ES-I3 (cell line): ENCODE results near the gene MAPKAPK3.

ENCODE experiments used
- H3K36me3 ChIP-seq: 2 replicates; pipeline ENCODE4 v1.6.1; 2013; ENCODE audit warnings: mild to moderate bottlenecking, low read length, control low read depth, moderate library complexity; ENCODE audit not compliant: insufficient read depth
- H3K4me1 ChIP-seq: 2 replicates; pipeline ENCODE4 v1.6.1; 2013; ENCODE audit warnings: mild to moderate bottlenecking, control low read depth, low read length; ENCODE audit not compliant: insufficient read depth
- H3K9ac ChIP-seq: 2 replicates; pipeline ENCODE4 v1.6.1; 2013; ENCODE audit warnings: low read depth, mild to moderate bottlenecking, low read length, moderate library complexity
- H3K9me3 ChIP-seq: 2 replicates; pipeline ENCODE4 v1.6.1; 2013; ENCODE audit warnings: mild to moderate bottlenecking, low read length, moderate library complexity; ENCODE audit not compliant: control insufficient read depth, insufficient read depth

The MAPKAPK3 gene

DNA sequence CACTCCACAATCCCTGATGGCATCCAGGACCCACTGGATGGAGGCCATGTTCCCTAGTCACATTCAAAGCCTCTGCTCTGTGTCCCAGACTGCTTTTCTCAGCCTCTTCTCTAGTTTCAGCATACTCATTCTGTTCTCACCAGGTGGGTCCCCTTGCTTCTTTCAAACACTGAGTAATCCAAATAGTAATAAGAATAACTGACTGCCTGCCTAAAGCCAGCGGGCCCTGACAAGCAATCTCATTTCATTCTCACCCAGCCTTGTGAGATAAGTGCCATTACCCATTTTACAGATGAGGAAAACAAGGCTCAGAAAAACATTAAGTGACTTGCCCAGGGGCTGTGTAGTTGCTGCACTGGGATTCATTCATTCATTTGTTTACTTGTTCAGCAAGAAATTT lies 25.4 kb downstream of the MAPKAPK3 start:
- Histone ChIP-seq H3K9me3 (no peaks in the 10 kb centered on the region), H3K9ac (no peak overlapping the region), H3K4me1 (no peaks in the 10 kb centered on the region; the same call in 1 of the 2 replicates), H3K36me3 (peaks cover 8% of the 10 kb centered on the region)

DNA sequence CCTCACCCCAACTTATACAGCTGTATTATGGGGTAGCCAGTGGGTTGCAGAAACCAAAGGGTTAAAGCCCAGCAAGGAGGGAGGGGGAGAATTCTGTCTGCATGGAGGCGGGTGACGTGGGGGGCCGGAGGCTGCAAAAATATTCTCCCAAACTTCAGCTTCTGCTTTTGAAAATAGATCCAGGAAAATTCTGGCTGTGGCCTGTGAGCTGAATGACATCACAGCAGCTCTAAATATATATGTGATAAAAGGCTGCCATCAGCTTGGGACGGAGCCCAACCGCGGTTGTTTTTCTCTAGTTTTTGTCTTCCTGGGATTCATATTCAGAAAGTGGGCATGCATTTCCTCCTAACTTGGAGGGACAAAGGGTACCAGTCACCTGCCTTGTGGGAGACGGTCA lies 27.6 kb downstream of the MAPKAPK3 start:
- Histone ChIP-seq H3K36me3 (peaks cover 8% of the 10 kb centered on the region), H3K4me1 (peaks cover under 1% of the 10 kb centered on the region; the same call in 1 of the 2 replicates), H3K9me3 (no peaks in the 10 kb centered on the region), H3K9ac (no peak overlapping the region)

DNA sequence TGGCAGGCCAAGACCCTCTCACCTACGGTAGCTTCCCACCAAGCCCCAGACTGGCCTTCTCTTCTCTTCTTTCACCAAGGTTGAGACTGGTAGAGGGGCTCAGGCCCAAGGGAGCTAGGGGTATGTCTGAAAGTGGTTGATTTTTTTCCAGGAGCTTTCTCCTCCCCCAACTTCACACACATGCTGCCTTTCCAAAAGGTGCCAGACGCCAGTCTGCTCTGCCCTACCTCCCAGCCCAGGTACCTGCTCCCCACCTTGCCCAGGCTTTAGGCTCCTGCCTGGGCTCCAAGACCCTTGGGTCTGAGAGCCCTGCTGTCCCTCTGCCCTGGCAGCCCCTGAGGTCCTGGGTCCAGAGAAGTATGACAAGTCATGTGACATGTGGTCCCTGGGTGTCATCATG lies 28.4 kb downstream of the MAPKAPK3 start:
- H3K9ac ChIP-seq: no peak overlapping the region

DNA sequence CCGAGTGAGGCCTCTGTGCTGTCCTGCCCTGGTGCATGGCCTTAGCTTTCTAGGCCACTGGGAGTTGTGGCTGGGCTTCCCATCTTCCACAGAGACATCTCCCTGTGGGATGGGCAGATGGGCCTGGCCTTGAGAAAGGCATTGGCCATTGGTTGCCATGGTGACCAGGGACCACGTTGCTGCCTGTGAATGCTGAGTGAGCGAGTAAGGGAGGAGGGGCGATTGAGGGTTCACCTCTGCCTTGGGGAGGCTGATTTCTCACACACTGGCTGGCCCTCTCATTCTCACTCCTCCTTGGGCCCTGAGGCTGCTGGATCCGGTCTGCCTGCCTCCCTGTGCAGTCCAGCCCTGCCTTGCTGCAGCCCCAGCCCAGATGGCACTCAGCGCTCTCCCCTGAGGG lies 31.4 kb downstream of the MAPKAPK3 start:
- Histone ChIP-seq H3K36me3 (peaks cover 4% of the 10 kb centered on the region; the same call in 1 of the 2 replicates), H3K9ac (no peak overlapping the region)

More for the DNA sequence above, 28.4 kb downstream of the MAPKAPK3 start:
- Histone ChIP-seq H3K9me3 (no peaks in the 10 kb centered on the region), H3K36me3 (peaks cover 8% of the 10 kb centered on the region), H3K4me1 (peaks cover 4% of the 10 kb centered on the region; the same call in 1 of the 2 replicates)

DNA sequence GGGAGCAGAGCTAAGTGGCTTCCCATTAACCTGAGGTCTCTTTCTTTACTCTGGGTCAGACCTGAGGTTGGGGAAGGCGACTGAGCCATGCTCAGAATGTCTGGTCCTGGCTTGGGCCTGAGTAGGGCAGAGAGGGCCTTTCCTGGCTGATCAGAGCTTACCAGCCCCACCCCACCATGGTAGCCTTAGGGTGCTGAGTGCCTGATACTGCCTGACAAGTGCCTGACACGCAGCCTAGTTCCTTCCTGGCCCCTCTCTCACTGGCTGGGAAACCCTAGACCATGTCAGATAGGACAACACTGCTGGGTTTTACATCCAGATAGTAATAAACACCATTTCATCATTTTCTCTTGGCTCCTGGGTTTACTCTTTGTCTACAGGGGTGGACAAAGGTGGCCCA lies 32.0 kb downstream of the MAPKAPK3 start:
- no peak overlapping the region for H3K9ac ChIP-seq
- peaks cover 15% of the 10 kb centered on the region for H3K4me1 ChIP-seq
- H3K36me3 ChIP-seq: peaks cover 4% of the 10 kb centered on the region; the same call in 1 of the 2 replicates

More for the DNA sequence above, 31.4 kb downstream of the MAPKAPK3 start:
- Histone ChIP-seq H3K4me1 (peaks cover 15% of the 10 kb centered on the region), H3K9me3 (no peaks in the 10 kb centered on the region)

DNA sequence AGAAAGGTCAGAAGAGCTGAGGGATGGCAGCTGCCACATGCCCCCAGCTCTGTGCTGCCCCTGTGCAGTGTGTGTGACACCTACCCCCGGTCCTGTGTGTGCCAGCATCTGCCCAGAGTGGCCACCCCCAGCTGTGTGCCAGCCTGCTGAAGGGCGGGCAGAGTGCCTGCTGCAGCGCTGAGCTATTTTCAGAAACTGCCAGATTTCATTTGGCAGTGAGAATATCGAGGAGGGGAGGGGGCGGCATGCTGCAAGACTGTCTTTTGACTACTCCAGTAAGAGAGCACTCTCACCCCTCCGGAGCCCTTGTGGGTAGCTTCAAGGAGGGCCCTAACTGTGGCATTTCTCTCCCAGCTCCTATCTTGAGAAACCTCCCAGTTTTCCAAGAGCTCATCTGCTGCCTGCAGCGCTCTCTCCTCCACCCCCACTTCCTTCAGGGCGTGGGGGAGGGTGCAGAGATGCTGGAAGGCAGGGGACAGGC lies 32.5 kb downstream of the MAPKAPK3 start:
- Histone ChIP-seq H3K4me1 (peaks cover 15% of the 10 kb centered on the region), H3K9me3 (no peaks in the 10 kb centered on the region), H3K36me3 (peaks cover 4% of the 10 kb centered on the region; the same call in 1 of the 2 replicates), H3K9ac (no peak overlapping the region)

More for the DNA sequence above, 32.0 kb downstream of the MAPKAPK3 start:
- no peaks in the 10 kb centered on the region for H3K9me3 ChIP-seq

DNA sequence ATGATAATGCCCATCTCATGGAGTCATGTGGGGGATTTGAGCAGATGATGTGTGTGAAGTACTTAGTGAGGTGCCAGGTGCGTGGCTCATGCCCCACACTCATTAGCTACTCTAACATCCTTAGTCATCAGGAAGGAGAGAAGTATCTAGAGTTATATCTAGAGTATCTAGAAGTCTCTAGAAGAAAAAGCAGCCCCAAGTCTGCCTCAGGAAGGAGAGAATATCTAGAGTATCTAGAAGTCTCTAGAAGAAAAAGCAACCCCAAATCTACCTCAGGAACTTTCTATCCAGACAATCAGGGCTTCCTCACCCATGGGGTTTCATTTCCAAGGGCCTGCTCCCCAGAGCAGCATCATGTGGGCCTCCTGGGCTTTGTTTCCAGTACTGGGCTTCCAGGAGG lies 33.1 kb downstream of the MAPKAPK3 start:
- no peak overlapping the region for H3K9ac ChIP-seq
- H3K9me3 ChIP-seq: no peaks in the 10 kb centered on the region
- peaks cover 15% of the 10 kb centered on the region for H3K4me1 ChIP-seq
- H3K36me3 ChIP-seq: peaks cover 4% of the 10 kb centered on the region; the same call in 1 of the 2 replicates

DNA sequence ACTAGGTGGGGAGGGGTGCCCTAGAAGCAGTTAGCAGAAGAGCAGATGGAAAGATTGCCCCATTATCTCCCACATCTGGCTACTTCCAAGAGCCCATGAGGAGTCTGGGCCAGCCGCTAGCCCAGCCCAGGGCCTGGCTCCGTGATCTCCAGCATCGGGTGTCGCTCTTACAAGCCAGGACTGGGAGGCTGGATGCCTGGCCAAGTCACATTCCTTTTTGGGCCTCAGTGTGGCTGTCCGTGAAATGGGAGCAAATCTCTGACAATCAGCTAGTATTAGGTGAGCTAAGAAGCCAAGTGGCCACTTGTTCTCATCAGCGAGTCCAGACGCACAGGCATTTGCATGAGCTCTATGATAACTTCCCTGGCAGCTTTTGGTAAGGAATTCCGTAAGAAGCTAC lies 34.5 kb downstream of the MAPKAPK3 start:
- Histone ChIP-seq H3K36me3 (no peaks in the 10 kb centered on the region), H3K9me3 (no peaks in the 10 kb centered on the region), H3K4me1 (peaks cover 15% of the 10 kb centered on the region), H3K9ac (no peak overlapping the region)

DNA sequence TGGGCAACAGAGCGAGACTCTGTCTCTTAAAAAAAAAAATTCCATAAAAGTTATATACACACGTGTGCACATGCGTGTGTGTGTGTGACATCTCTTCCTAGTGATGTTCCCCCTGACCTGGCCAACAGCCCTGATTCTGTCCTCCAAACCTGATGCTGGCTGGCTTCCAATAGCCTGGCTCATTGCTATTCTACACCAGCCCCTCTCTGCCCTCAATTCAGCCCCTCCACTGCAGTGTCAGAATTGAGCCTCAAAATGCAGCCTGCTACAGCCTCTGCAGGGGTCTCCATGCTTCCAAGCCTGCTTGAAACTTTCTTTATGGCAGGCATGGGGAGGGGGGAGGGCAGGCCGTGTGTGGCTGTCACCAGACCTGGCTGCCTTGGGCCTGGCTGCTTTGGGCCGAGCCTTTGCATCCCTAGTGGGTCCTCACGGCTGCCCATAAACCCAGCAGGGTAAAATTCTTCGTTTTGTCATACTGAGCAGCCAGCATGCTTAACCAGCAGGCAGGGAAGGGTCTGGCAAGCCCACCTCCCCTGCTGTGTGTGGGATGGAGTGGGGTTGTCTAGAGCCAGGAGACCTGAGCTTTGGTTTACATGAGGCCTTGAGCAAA lies 35.1 kb downstream of the MAPKAPK3 start:
- Histone ChIP-seq H3K9me3 (no peaks in the 10 kb centered on the region), H3K36me3 (no peaks in the 10 kb centered on the region), H3K9ac (no peak overlapping the region), H3K4me1 (peaks cover 15% of the 10 kb centered on the region)

DNA sequence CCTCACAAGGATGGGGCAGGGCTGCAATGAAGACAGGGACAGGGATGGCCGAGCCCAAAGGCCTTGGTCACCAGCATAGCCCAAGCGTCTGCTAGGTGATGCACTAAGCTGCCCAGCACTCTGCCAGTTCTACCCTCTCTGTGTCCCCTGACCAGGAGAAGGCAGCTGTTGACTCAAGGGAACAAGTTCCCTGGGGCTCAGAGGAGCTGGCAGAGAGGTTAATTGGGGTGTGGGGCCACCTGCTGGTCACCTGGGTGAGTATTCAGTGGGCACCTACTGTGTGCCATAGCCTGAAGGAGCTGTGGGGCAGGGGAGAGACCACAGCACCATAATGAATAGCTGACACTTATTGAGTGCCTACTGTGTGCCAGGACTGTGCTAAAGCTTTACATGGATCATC lies 35.8 kb downstream of the MAPKAPK3 start:
- H3K4me1 ChIP-seq: peaks cover 15% of the 10 kb centered on the region
- H3K36me3 ChIP-seq: no peaks in the 10 kb centered on the region
- H3K9me3 ChIP-seq: no peaks in the 10 kb centered on the region
- H3K9ac ChIP-seq: no peak overlapping the region

DNA sequence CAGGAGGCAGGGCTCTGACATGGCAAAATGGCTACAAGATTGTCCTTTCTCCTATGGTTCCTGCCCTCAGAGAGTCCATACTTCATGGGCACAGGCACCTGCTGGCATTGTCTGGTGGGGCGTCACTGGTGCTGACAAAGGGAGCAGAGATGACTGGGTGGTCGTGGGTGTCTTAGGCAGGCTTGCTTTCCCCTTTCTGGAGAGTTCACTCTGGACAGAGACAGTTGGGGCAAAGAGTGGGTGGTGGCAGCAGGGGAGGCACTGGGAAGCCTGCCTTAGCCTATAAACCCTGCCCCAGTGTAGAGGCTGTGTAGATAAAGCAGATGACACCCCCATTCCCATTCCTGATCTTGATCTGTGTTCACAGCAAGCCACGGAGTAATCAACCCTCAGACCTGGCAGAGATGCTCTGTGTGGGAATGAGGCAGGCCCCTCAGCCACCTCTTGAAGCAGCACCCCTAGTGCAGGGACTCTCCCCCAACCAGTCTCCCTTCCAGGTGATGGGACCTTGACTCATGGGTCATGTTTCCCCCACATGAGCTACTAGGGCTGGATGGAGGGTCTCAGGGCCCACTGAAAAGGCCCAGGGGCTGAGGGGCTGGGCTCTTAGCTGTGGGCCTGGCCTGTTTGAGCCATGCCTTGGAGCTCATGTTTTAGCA lies 37.1 kb downstream of the MAPKAPK3 start:
- Histone ChIP-seq H3K9me3 (no peaks in the 10 kb centered on the region), H3K4me1 (peaks cover 15% of the 10 kb centered on the region), H3K36me3 (no peaks in the 10 kb centered on the region), H3K9ac (no peak overlapping the region)

DNA sequence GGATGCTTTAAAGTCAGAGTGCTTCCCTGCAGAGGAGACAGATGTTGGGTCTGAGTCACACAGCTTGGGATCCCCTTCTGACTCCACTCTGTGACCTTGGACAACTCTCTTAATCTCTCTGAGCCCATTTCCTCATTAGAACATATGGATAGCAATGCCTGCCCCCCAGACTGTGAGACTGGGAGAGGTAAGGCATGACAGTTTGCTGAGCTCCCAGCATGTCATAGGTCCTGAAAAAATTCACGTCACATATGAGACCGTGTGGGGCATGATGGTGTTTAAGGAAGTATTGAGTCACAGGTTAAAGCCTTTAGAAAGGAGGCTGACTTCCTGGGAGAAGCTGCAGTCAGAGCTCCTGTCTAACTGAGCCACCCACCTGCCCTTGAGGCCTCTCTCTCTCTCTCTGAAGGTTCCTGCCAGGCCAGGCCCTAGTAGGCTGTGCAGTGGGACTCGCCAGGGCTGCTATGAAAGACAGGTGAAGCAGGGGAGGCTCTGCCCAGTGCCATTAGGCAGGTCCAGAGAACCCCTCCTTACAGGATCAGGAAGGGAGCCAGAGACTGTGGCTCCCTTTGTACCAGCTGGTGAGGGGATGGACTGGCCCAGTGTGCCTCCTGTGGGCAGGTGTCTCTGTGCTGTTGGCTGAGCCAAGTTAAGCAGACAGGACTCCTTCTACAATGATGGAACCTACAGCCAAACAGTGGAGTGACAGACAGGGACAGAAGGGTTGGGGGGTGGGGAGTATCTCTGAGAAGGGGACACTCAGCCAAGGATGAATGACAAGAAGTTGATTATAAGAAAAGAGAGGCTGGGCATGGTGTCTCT lies 38.3 kb downstream of the MAPKAPK3 start:
- no peaks in the 10 kb centered on the region for H3K36me3 ChIP-seq
- H3K9ac ChIP-seq: no peak overlapping the region
- peaks cover 11% of the 10 kb centered on the region for H3K4me1 ChIP-seq
- no peaks in the 10 kb centered on the region for H3K9me3 ChIP-seq

DNA sequence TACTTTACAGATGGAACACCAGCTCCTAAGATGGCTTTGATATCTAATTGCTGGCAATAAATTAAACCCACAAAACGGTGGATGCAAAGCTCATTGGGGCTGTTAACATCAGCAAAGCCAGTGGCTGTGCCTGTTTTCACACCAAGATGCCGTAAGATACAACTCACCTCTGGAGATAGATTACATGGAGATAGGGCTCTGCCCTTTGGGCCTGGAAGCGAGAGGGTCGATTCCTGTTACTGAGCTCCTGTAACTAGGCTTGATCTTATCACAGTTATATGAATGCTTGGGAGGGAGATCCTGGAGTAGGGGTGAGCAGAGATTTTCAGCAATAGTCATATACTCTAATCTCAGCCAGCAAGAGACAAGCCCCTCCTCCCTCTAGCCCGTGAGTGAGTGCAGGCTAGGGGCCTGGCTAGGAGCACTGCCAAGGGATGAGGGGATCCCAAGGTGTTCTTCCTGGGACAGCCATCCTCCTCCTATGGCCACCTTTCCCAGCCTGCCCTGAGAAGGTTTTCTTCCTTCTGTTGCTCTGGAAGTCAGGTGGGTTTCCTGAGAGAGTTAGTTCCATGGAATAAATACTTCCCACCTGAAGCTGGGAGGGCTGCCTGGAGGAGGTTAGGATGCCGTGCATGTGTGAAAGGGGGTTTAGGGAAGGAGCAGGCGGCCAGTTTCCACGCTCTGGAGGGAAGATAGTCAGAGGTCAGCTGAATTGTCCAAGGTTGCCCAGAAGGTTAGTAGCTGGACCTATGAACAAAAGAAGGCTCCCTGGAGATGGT lies 39.7 kb downstream of the MAPKAPK3 start:
- Histone ChIP-seq H3K36me3 (no peaks in the 10 kb centered on the region), H3K9me3 (no peaks in the 10 kb centered on the region), H3K9ac (no peak overlapping the region), H3K4me1 (peaks cover 10% of the 10 kb centered on the region)

DNA sequence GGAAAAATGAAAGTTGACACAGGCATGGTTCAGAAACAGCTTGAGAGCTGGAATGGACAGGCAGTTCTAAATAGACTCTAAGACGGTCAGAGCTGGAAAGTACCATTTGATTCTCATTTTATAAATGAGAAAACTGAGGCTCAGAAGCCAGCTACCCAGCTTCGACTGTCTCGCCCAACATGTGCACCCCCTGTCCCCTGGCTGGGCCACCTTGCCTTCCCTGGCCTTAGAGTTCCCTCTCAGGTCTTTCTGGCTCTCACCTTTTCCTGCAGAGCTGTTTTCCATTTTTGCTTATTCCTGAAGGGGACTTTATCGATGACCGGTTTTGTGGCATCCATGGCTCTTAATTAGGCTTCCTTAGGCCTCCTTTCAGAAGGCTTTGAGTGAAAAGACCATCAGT lies 40.5 kb downstream of the MAPKAPK3 start:
- Histone ChIP-seq H3K4me1 (peaks cover 2% of the 10 kb centered on the region), H3K9me3 (no peaks in the 10 kb centered on the region), H3K9ac (no peak overlapping the region), H3K36me3 (no peaks in the 10 kb centered on the region)
